Astrocyte (in vitro differentiated cells and primary cell): ENCODE data around the gene DNAH3.

Experiments used
- CTCF ChIP-seq: IDR thresholded peaks from 2 replicates; pipeline ENCODE4 v1.5.1; 2011; ENCODE audit warnings: low read depth, mild to moderate bottlenecking, inconsistent platforms, low read length, moderate library complexity; ENCODE audit not compliant: insufficient read depth
- EZH2 ChIP-seq: IDR thresholded peaks from 2 replicates; pipeline ENCODE4 v1.6.1; 2012; ENCODE audit warnings: mild to moderate bottlenecking, low read length, inconsistent platforms; ENCODE audit not compliant: insufficient read depth

- TF ChIP-seq CTCF (no peak), EZH2 (no peak)
Measured at GRCh38 chr16:20997147-20997546, 153.5 kb downstream of the DNAH3 start.
